TTC549 (cell line): ENCODE data around the gene NKAIN4.

Experiments
- FAIRE-seq: peaks from 2 replicates; lab custom pipeline; 2012; peaks lifted over from hg19 to GRCh38; lab: Jason Lieb, UNC

Gene NKAIN4

DNA sequence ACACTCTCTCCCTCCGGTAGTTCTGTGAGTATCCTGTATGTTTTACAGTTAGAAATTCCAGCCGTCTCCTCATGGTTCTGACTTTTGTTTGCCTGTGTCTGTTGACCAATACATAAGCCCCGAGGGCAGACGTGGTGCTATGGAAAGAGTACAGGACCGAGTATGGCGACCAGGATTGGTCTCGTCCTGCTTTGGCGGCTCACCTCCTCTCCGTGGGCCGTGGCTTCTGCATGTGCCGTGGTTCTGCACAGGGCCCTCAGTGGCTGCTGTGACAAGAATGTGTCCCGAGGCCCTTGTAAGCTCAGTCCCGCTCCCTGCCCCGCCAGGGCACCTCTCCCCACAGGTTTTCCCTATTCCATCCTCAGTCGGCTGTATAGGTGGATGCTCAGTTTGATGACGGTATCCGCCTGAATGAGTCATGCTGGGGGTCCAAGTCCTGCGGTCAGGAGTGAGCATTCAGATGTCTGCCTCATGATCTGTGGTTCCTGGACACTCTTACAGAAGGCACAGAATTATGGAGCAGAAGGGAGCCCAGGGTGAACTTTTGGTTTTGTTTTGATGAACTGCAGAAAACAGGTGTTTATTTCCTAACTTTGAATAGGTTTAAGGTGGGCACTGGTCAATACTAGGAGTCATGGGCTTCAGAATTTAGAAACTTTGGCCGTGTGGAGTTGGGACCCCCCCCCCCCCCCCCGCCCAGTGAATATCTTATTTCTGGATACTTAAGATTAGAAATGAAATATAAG, 19.5 kb upstream of the NKAIN4 start:
- no peak for FAIRE-seq

- FAIRE-seq, result no peak
Measured at GRCh38 chr20:63273059-63273579, 18.9 kb upstream of the NKAIN4 start.

DNA sequence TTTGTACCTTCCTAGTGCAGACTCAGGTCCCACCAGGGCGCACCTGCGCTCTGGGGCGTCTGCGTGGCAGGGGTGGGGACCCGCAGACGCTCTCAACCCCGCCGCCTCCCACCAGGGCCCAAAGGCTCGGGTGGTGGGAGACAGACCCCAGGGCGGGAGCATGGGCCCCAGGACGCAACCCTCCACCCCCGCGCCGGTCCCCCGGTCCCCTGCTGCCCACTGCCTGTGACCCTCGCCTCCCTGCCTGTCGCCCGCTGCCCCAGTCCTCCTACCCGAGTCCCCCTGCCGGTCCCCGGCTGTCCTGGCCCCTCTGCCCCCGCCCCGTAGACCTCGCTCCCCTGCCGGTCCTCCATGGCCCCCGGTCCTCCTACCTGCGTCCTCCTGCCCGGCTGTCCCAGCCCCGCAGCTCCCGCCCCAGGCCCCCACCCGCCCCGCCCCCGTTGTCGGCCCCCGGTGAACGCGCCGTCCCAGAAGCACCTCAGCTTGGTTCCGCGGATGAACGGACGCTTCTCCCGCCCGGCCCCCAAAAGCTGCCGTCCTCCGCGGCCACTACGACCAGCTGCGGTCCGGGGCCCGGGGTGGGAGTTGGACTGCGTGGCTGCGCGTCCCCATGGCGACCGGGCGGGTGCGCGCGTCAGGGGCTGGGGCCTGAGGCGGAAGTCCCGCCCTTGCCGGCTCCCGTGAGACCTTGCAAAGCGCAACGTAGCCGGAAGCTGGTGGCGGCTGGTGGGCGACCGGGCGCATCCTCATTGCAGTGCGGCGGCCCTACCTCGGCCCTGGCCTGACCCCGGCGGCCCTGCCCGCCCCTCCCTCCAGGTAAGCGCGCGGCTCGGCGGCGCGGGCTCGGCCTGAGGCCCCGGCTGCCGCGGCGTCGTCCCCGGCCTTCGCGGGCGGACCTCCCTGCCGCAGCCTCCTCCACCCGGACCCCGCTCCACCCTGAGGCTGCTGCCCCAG, 18.1 kb upstream of the NKAIN4 start, which contains the start of gene ARFGAP1:
TSS of gene ARFGAP1 (plus strand) at position 709 of the 954 bp plus-strand sequence. CDS start 2,768 bp downstream, outside the sequence.
- no peak for FAIRE-seq

DNA sequence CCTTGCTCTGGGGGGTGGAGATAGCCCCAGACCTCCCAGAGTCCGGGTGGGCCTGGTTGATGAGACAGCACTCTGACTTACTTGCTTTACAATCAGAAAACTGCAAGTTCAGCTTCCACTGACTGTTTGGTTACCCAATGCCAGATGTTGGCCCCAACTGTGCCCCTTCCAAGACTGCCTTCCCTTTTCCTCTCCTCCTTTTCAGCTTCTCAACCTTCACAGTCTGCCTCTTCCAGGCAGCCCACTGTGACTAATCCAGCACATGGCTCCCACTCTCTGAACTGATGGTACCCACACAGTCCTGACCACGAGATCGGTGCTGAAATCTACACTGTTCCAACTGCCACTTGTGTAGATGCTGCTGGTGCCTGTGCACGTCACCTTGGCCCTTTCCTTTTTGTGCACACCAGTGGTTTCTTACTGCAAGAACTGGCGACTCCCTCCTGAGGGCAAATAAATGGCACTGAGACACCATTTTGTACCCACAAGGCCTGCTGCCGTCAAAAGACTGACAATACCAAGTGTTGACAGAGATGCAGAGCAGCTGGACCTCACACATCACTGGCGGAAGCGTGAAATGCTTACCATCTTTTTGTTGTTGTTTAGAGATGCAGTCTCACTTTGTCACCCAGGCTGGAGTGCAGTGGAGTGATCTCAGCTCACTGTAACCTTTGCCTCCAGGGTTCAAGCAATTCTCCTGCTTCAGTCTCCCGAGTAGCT, 16.5 kb upstream of the NKAIN4 start:
- no peak for FAIRE-seq

- FAIRE-seq, result no peak
Measured at GRCh38 chr20:63269724-63270123, 15.5 kb upstream of the NKAIN4 start.

GRCh38 chr20:63268671-63269439, 14.6 kb upstream of the NKAIN4 start:
- FAIRE-seq, result no peak

GRCh38 chr20:63268256-63268655, 14.0 kb upstream of the NKAIN4 start:
- FAIRE-seq, result no peak

DNA sequence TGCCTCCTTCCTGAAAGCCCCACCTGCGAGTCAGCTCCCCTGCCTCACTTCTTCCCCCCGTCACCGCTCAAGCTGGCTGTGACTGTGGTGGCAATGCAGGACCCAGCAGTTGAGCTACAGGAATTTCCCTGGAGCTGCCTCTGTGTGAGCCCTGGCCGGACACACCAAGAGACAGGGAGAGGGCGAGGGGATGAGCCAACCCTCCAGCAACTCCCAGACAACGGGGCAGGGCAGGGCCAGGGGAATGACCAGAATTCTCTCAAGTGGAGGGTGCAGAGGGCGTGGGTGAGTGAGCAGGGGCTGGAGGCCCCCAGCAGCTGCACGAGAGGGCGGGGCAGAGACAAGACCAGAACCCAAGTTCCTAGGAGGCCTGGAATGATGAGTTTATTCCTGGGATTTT, 13.4 kb upstream of the NKAIN4 start:
- no peak for FAIRE-seq

- no peak for FAIRE-seq
Measured at GRCh38 chr20:63265891-63266515, 11.7 kb upstream of the NKAIN4 start.

- no peak for FAIRE-seq
Measured at GRCh38 chr20:63264519-63264918, 10.3 kb upstream of the NKAIN4 start.

- FAIRE-seq, result no peak
Measured at GRCh38 chr20:63264000-63264399, 9.7 kb upstream of the NKAIN4 start.

DNA sequence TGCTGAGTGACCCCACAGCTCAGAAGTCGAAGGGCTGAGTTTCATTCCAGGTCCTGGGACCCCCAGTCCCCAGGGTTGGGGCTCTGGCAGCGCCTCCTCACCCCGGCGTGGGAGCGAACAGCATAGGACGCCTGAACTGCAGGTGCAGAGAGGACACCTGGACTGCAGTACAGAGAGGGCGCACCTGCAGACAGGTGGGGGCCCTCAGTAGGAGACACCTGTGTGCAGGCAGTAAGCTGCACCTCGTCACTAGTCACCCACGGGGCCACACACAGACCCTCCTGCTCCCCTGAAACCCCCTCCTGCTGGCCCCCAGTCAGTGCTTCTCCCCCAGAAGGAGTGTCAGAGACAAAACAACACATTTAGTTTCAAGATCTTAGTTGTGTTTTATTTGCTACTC, 8.6 kb upstream of the NKAIN4 start:
- FAIRE-seq, result no peak

DNA sequence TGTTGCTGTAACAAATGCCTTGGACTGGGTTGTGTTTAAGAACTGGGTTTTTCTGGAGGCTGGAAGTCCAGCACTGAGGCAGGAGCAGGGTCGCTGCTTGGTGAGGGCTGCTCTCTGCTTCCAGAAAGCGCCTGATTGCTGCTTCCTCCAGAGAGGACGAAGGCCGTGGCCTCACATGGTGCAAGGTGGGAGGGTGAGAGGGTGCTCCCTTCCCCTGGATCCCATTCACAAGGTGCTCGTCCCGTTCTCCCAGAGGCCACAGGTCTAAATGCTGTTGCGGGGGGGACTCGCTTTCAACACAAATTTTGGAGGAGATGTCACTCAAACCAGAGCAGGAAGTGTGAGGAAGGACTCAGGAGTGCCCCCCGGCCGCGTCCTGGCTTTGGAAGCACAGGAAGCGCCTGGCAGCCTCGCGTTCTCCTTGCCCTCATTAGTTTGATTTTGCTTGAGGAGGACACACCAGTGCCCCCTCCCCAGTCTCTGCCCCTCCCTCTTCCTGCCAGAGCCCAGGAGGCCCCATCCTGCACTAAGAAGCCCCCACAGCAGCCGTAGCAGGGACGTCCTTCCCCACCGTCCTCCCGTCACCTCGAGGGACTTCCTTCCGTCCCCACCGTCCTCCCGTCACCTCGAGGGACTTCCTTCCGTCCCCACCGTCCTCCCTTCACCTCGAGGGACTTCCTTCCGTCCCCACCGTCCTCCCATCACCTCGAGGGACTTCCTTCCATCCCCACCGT, 7.7 kb upstream of the NKAIN4 start:
- no peak for FAIRE-seq

DNA sequence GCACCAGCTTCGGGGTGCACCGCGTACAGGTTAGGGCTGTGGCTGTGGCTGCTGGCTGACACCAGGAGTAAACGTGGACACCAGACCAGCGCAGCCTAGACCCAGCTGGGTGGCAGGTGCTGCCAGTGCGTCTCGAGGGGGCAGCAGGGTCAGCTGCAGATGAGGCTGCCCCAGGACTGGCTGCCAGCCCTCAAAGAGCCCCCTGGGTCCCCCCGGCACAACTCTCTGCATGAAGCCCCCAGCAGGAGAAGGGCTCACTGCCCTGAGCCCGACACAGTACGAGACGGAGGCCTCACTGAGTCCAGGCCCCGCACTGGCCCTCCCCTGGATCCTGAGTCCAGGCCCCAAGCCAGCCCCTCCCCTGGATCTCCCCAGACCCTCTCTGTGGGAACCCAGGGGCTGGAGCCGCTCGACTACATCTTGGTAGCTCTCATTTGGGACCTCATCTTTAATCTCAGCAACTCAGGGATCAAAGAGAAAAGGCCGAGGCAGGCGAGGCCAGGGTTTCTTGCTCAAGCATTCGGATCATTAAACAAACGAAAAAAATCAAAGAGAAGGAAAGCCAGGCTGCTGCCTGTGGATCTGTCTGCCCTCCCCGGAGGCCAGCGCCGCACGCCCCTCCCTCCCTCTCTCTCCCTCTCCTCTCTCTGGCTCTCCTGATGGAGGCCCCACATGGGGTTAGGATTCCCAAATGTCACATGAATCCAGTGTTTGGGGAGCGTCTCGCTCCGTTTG, 7.0 kb upstream of the NKAIN4 start:
- FAIRE-seq, result no peak

- FAIRE-seq, result no peak
Measured at GRCh38 chr20:63260521-63260920, 6.3 kb upstream of the NKAIN4 start.

GRCh38 chr20:63259734-63260460, 5.6 kb upstream of the NKAIN4 start:
- FAIRE-seq, result no peak

- no peak for FAIRE-seq
Measured at GRCh38 chr20:63258781-63259180, 4.5 kb upstream of the NKAIN4 start.

DNA sequence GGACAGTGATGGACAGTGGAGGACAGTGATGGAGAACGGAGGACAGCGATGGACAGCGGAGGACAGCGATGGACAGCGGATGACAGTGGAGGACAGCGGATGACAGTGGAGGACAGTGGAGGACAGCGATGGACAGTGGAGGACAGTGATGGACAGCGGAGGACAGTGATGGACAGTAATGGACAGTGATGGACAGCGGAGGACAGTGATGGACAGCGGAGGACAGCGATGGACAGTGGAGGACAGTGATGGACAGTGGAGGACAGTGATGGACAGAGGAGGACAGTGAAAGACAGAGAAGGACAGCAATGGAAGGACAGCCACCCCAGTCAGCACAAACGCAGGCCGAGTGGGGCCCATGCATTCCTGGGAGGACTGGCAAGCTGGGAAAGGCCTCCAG, 3.4 kb upstream of the NKAIN4 start:
- no peak for FAIRE-seq

- FAIRE-seq, result no peak
Measured at GRCh38 chr20:63256954-63257353, 2.7 kb upstream of the NKAIN4 start.
